Measurements from ENCODE around the gene GRPR. TPM values are rescaled to one million over a fixed set of nuclear protein-coding genes. Genes with fewer than 3 reads are reported as not detected.
"Not testable (repeated sequence)": the region's sequence is repeated elsewhere in the genome, so short reads cannot be mapped to it uniquely, and the experiment has no call there.

GRPR gene
- total RNA-seq, 8 experiments from 2014 or later, result 0.14 to 31.6 (median 0.57) TPM

DNA sequence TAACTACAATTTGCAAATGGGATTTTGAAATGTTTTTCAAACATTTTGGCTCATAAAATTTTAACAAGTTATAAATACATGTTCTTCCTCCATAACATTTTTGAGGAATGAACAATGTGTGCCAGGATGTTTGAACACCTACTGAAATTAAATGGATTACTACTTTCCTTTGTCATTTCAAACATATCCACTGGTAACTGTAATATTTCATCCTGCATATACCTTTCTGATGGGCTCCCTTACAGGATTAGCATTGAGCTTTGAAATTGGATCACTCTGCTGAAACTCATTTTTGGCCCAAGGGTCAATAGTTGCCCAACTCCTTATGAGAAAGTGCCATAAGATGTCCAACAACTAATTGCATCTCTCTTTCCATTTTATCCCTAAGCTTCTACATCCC lies 17.6 kb downstream of the GRPR start:
- ATAC-seq (replicated peaks in 6 of 8), result no peak
- no peak overlapping the region for H3K27ac ChIP-seq
- in situ Hi-C loops (cut with MboI; ENCODE audit: low pct_unique_long_range_greater_than_20kb in 2 of 9, low sequenced_read_pairs in 9 of 9, unreplicated experiment in 9 of 9), result no loop called here
- no peak overlapping the region for H3K4me3 ChIP-seq
- no peaks in the 10 kb centered on the region for H3K4me1 ChIP-seq (replicated peaks in 1 of 2)

DNA sequence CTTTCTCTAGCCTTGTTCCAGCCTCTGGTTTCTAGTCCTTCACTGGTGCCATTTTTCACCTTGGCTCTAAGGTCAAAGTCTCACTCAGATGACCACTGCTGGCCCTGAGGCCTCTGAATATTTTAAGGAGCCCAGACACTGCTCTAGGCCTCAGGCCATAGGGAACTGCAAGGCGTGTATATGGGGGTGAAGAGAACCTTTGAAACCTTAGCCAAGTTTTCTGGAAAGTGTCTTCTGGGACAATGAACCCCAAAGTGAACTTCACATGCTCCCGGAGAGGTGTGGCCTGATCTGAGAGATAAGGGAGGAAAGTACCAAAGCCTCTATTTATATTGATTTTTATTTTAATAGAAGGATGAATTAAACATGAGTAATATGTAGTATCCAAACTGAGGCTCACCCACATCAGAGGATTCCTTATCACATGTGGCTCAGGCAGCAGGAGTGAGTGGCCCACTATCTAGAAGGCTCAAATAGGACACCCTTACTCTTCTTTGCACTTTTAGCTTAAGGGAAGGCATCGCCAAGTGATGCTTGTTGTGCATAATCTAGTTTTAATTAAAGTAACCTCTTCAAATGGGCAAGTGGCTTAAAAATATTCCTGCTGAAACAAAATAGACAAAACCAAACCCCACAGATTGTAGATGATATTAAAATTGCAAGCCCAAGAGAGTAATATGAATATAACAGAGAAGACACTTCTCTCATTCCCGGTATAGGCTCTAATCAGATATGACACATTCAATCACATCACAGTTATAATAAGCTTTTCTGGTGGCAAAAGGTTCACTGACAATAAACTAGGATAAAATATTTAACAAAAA lies 18.3 kb downstream of the GRPR start:
- 0 to 100% (median 88%) methylated on average over 1 to 4 of the region's 4 CpGs; no CpG with 5 or more reads in 6 of the 10 experiments for WGBS, 10 experiments
- in situ Hi-C loops (cut with MboI; ENCODE audit: low pct_unique_long_range_greater_than_20kb in 2 of 9, low sequenced_read_pairs in 9 of 9, unreplicated experiment in 9 of 9), result no loop called here
- peak in 3 of 8 experiments; percentile 75 to 81 (median 77) for ATAC-seq (replicated peaks in 6 of 8)
- no peaks in the 10 kb centered on the region for H3K4me1 ChIP-seq (replicated peaks in 1 of 2)
- H3K27ac ChIP-seq, result no peak overlapping the region
- H3K4me3 ChIP-seq, result no peak overlapping the region

DNA sequence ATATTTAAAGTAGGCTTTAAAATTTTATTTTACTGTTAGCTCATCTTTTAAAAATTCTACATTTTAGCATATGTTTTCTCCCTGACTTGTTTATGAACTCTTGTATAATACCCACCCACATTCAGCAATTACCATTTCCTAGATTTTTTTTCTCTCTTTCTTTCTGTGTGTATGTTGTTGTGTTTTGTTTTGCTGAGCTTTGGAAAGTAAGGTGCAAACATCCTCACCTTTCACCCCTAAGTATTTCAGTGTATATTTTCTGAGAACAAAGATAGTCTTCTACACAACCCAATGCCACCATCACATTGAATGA lies 18.8 kb downstream of the GRPR start:
- no peaks in the 10 kb centered on the region for H3K4me1 ChIP-seq (replicated peaks in 1 of 2)
- no peak overlapping the region for H3K4me3 ChIP-seq
- peak in 3 of 8 experiments; percentile 42 to 59 (median 55) for ATAC-seq (replicated peaks in 6 of 8)
- no peak overlapping the region for H3K27ac ChIP-seq
- in situ Hi-C loops (cut with MboI; ENCODE audit: low pct_unique_long_range_greater_than_20kb in 2 of 9, low sequenced_read_pairs in 9 of 9, unreplicated experiment in 9 of 9), result no loop called here

DNA sequence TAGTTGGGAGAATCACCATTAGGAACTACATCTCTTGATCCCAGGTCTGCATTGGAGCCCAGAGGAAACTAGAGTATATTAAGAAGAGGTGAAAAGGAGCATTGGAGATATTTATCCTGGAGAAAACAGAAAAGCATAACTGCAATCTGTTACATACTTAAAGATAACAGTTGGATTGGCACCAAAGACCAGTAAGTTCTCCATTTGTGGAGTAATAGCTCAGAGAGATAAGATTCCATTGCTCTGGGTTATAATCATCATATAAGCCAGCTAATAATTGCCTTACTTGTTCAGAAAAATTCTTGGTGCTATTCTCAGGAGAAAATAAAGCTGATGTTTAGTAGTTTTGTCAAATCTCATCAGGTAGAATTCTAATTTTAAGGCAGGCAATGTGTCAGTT lies 20.6 kb downstream of the GRPR start:
- Histone ChIP-seq H3K4me3 (no peak overlapping the region), H3K4me1 (replicated peaks in 1 of 2) (no peaks in the 10 kb centered on the region), H3K27ac (no peak overlapping the region)
- no peak for ATAC-seq (replicated peaks in 6 of 8)
- in situ Hi-C loops (cut with MboI; ENCODE audit: low pct_unique_long_range_greater_than_20kb in 2 of 9, low sequenced_read_pairs in 9 of 9, unreplicated experiment in 9 of 9), result no loop called here

DNA sequence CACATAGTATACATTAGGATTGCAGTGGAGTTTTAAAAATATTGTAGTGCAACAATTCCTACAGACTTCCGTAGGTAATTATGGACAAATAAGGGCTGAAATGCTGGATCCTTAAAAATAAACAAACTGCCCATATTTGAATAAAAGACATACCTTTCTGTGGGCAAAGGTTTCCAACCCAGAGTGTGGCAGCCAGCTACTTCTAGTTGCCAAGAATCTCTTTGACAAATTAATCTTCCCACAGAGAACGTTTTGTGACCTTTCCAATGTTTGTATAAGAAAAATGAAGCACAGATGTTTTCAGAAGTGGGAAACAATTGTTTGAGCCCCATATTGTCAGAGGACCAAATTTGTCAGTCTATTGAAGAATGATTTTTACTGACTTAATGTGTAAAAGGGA lies 21.1 kb downstream of the GRPR start:
- H3K4me3 ChIP-seq, result no peak overlapping the region
- in situ Hi-C loops (cut with MboI; ENCODE audit: low pct_unique_long_range_greater_than_20kb in 2 of 9, low sequenced_read_pairs in 9 of 9, unreplicated experiment in 9 of 9), result no loop called here
- no peaks in the 10 kb centered on the region for H3K4me1 ChIP-seq (replicated peaks in 1 of 2)
- no peak for ATAC-seq (replicated peaks in 6 of 8)
- H3K27ac ChIP-seq, result no peak overlapping the region
- 8 to 57% (median 23%) methylated on average over 1 to 2 of the region's 2 CpGs; no CpG with 5 or more reads in 6 of the 10 experiments for WGBS, 10 experiments

DNA sequence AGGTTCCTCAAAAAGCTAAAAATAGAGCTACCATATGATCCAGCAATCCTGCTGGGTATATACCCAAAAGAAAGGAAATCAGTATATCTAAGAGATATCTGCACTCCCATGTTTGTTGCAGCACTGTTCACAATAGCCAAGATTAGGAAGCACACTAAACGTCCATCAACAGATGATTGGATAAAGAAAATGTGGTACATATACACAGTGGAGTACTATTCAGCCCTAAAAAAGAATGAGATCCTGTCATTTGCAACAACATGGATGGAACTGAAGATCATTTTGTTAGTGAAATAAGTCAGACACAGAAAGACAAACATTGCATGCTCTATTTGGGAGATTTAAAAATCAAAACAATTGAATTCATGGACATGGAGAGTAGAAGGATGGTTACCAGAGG lies 21.7 kb downstream of the GRPR start:
- H3K4me1 ChIP-seq (replicated peaks in 1 of 2); ATAC-seq (replicated peaks in 6 of 8); in situ Hi-C loops (cut with MboI; ENCODE audit: low pct_unique_long_range_greater_than_20kb in 2 of 9, low sequenced_read_pairs in 9 of 9, unreplicated experiment in 9 of 9); H3K27ac ChIP-seq; H3K4me3 ChIP-seq: not testable (repeated sequence)
- 71 to 100% (median 91%) methylated on average over 1 of the region's 1 CpG; no CpG with 5 or more reads in 5 of the 10 experiments for WGBS, 10 experiments

DNA sequence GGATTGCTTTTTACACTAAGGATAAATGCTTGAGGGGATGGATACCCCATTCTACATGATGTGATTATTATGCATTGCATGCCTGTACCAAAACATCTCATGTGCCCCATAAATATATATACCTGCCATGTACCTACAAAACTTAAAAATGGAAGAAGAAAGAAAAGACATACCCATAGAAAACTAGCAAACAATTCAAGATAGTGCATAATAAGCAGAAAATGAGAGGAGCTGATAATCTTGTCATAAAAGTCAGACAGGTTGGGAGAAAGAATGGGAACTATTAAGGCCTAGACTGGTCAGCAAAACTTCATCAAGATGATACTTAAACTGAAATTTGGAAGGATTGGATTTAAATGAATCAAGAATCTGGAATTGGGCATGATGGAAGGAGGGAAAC lies 22.3 kb downstream of the GRPR start:
- Histone ChIP-seq H3K4me3 (no peak overlapping the region), H3K4me1 (replicated peaks in 1 of 2) (no peaks in the 10 kb centered on the region), H3K27ac (no peak overlapping the region)
- in situ Hi-C loops (cut with MboI; ENCODE audit: low pct_unique_long_range_greater_than_20kb in 2 of 9, low sequenced_read_pairs in 9 of 9, unreplicated experiment in 9 of 9), result no loop called here
- no peak for ATAC-seq (replicated peaks in 6 of 8)

DNA sequence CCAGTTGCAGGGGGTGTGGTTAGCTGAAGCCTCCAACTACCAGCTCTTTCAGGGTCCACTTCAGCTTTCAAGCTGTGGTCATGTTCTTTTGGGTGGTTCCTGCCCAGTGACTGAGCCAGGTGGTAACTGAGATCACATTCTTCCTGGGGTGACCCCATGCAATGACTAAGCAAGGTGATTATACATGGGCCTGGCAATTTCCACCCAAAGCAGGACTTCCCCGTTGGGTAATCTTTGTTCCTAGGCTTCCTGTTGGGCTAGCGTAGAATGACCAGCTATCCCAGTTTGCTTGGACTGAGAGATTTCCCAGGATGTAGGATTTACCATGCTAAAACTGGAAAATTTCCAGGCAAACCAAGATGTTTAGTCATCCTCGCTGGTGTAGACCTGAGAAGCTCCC lies 25.5 kb downstream of the GRPR start:
- ATAC-seq (replicated peaks in 6 of 8), result peak in 1 of 8 experiments; percentile 40
- no peak overlapping the region for H3K27ac ChIP-seq
- H3K4me1 ChIP-seq (replicated peaks in 1 of 2), result no peaks in the 10 kb centered on the region
- 60 to 100% (median 88%) methylated on average over 1 to 3 of the region's 3 CpGs; no CpG with 5 or more reads in 6 of the 10 experiments for WGBS, 10 experiments
- in situ Hi-C loops (cut with MboI; ENCODE audit: low pct_unique_long_range_greater_than_20kb in 2 of 9, low sequenced_read_pairs in 9 of 9, unreplicated experiment in 9 of 9), result no loop called here
- H3K4me3 ChIP-seq, result no peak overlapping the region

DNA sequence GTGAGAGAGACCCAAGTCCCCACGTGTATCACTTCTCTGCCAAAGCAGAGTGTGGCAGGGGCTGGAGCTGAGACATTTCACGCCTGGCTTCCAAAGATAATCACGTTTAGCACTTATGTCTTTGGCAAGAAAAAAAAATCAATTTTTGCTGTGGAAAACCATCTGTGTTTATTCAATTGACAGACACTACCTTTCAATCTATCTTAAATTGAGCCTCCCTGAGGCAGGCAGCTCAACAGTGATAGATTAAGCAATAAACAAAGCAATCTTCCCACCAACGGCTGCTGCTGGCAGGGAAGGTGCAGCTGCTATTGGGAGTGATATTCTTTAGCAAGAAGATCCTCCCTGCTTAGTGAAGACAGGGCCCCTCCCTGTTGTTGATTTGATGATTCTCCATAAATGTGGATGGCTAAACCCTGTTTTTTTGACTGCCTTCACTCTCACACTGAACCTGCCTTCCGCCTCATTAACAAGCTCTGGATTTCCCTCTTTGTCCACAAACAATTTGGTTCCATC lies 32.3 kb downstream of the GRPR start:
- ATAC-seq (replicated peaks in 6 of 8), result peak in 4 of 8 experiments; percentile 46 to 74 (median 69)
- Histone ChIP-seq H3K27ac (no peak overlapping the region), H3K4me1 (replicated peaks in 1 of 2) (no peaks in the 10 kb centered on the region), H3K4me3 (no peak overlapping the region)
- WGBS, 10 experiments, result 68 to 100% methylated on average over 1 to 5 of the region's 5 CpGs; no CpG with 5 or more reads in 8 of the 10 experiments
- in situ Hi-C loops (cut with MboI; ENCODE audit: low pct_unique_long_range_greater_than_20kb in 2 of 9, low sequenced_read_pairs in 9 of 9, unreplicated experiment in 9 of 9), result no loop called here

DNA sequence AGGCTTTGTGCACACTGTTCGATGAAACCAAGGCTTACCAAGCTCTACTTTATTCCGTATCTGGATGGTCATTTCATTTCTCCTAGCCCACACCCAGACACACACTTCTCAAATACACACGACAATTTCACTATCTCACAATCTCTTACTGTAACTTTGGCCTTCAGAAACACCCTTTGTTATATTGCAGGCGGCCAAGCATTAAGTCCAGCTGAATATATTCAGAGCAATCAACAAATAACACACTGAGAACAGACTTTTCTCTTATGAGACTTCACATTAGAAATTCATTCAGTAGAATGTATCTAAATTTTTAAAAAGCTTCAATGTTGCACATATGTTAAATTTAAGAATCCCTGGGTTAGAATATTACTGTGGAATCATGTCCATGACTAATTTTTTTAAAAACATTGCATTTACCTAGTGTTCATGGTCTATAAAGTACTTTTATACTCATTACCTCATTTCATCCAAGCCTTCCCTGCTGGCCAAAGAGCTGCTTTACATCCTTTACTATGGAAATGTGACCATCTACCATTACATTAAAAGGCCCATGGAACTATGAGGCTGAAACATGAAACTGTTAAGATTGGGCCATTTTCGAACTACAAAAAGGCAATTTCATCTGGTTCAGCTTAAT lies 33.4 kb downstream of the GRPR start:
- no peak overlapping the region for H3K27ac ChIP-seq
- in situ Hi-C loops (cut with MboI; ENCODE audit: low pct_unique_long_range_greater_than_20kb in 2 of 9, low sequenced_read_pairs in 9 of 9, unreplicated experiment in 9 of 9), result no loop called here
- no peaks in the 10 kb centered on the region for H3K4me1 ChIP-seq (replicated peaks in 1 of 2)
- peak in 3 of 8 experiments; percentile 49 to 79 (median 54) for ATAC-seq (replicated peaks in 6 of 8)
- 0 to 100% (median 8%) methylated on average over 1 to 5 of the region's 5 CpGs; no CpG with 5 or more reads in 4 of the 10 experiments for WGBS, 10 experiments
- H3K4me3 ChIP-seq, result no peak overlapping the region

DNA sequence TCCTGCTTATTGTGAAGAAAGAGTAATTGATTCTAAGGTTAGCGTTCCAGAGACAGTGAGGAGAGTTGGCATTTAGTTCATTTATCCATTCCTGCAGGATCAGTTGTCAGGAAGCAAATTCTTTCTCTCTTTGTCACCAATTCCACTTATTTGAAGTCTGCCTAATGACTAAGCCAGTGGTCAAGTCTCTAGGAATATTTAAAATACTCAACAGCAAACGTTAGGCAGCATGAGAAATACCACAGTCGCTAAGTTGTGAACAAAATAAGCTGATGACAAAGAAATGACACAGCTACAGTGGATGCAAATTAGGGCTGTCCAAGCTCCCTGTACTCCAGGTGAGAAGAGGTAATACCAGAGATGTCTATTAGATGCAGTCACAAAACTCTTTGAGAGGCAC lies 37.4 kb downstream of the GRPR start:
- 0 to 74% (median 34%) methylated on average over 1 to 3 of the region's 3 CpGs; no CpG with 5 or more reads in 6 of the 10 experiments for WGBS, 10 experiments
- peak in 2 of 8 experiments; percentile 32 to 48 for ATAC-seq (replicated peaks in 6 of 8)
- Histone ChIP-seq H3K4me3 (no peak overlapping the region), H3K27ac (no peak overlapping the region), H3K4me1 (replicated peaks in 1 of 2) (no peaks in the 10 kb centered on the region)
- in situ Hi-C loops (cut with MboI; ENCODE audit: low pct_unique_long_range_greater_than_20kb in 2 of 9, low sequenced_read_pairs in 9 of 9, unreplicated experiment in 9 of 9), result no loop called here

DNA sequence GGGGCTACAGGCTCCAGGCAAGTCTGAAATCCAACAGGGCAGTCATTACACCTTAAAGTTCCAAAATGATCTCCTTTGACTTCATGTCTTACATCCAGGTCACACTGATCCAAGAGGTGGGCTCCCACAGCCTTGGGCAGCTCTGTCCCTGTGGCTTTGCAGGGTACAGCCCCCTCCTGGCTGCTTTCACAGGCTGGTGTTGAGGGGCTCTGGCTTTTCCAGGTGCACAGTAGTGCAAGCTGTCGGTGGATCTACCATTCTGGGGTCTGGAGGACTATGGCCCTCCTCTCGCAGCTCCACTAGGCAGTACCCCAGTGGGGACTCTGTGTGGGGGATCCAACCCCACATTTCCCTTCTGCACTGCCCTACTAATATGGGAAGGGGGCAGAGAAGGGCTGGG lies 37.8 kb downstream of the GRPR start:
- no CpG with 5 or more reads among the region's 2 CpGs for WGBS, 10 experiments
- H3K4me1 ChIP-seq (replicated peaks in 1 of 2); H3K4me3 ChIP-seq; H3K27ac ChIP-seq; ATAC-seq (replicated peaks in 6 of 8); in situ Hi-C loops (cut with MboI; ENCODE audit: low pct_unique_long_range_greater_than_20kb in 2 of 9, low sequenced_read_pairs in 9 of 9, unreplicated experiment in 9 of 9): not testable (repeated sequence)

DNA sequence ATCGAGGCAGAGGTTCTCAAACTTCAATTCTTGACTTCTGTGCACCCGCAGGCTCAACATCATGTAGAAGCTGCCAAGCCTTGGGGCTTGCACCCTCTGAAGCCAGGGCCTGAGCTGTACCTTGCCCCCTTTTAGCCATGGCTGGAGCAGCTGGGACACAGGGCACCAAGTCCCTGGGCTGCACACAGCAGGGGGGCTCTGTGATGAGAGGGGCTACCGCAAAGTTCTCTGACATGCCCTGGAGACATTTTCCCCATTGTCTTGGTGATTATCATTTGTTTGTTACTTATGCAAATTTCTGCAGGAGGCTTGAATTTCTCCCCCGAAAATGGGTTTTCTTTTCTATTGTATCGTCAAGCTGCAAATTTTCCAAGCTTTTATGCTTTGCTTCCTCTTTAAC lies 39.0 kb downstream of the GRPR start:
- H3K4me3 ChIP-seq, result no peak overlapping the region
- in situ Hi-C loops (cut with MboI; ENCODE audit: low pct_unique_long_range_greater_than_20kb in 2 of 9, low sequenced_read_pairs in 9 of 9, unreplicated experiment in 9 of 9), result no loop called here
- 7 to 49% (median 10%) methylated on average over 3 to 4 of the region's 5 CpGs; no CpG with 5 or more reads in 7 of the 10 experiments for WGBS, 10 experiments
- H3K27ac ChIP-seq, result no peak overlapping the region
- ATAC-seq (replicated peaks in 6 of 8), result no peak
- no peaks in the 10 kb centered on the region for H3K4me1 ChIP-seq (replicated peaks in 1 of 2)

DNA sequence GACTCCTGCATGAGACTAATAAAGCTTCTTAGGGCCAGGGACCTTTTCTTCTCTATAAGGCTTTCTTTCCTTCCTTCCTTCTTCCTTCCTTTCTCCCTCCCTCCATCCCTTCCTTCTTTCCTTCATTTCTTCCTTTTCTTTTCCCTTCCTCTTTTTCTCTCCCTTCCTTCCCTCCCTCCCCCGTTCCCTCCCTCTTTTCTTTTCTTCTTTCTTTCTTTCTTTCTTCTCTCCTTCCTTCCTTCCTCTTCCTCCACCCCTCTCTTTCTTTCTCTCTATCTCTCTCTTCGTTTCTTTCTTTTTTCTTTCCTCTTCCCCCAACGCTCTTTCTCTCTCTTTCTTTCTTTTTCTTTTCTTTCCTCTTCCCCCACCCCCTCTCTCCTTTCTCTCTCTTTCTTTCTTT lies 41.4 kb downstream of the GRPR start:
- 27 to 89% (median 46%) methylated on average over 1 to 3 of the region's 3 CpGs; no CpG with 5 or more reads in 5 of the 10 experiments for WGBS, 10 experiments
- no peaks in the 10 kb centered on the region for H3K4me1 ChIP-seq (replicated peaks in 1 of 2)
- no peak for ATAC-seq (replicated peaks in 6 of 8)
- in situ Hi-C loops (cut with MboI; ENCODE audit: low pct_unique_long_range_greater_than_20kb in 2 of 9, low sequenced_read_pairs in 9 of 9, unreplicated experiment in 9 of 9), result no loop called here
- H3K4me3 ChIP-seq, result no peak overlapping the region
- H3K27ac ChIP-seq, result no peak overlapping the region

All from motor neuron (in vitro differentiated cells).